HepG2 (cell line): ENCODE data around the gene SEC31B. TPM values are rescaled to one million over a fixed set of nuclear protein-coding genes. Genes with fewer than 3 reads are reported as not detected.

Source experiments
- ATAC-seq: fragments of 200-7000 bp; cut with Tn5 transposase; 3 replicates; pipeline ENCODE4 v1.9.1; 2020; ENCODE audit warnings: mild to moderate bottlenecking, moderate library complexity
- BruUV-seq: library from RNA; stranded (reverse); fragments of 400-500 nt; replicated peaks from 2 replicates; lab custom pipeline; 2021; lab: Mats Ljungman, UMichigan
- CTCF ChIA-PET: fragments of 300-600 bp; formaldehyde crosslinking; extraction: SDS; loops from one replicate; lab custom pipeline; 2021; ENCODE audit warnings: low total read pairs, inconsistent platforms, low intra/inter-chr PET ratio; lab: Yijun Ruan, JAX
- POLR2A ChIA-PET: fragments of 350-600 bp; sonication (Branson Sonifier 250); formaldehyde crosslinking; loops from one replicate; lab custom pipeline; 2020; ENCODE audit warnings: antibody characterized with exemption, inconsistent platforms; lab: Yijun Ruan, JAX
- DNase-seq: peaks from one replicate; pipeline ENCODE4 v3.0.0-alpha.2; 2015; ENCODE audit warnings: low spot score
- FAIRE-seq: peaks from 3 replicates; lab custom pipeline; 2011; peaks lifted over from hg19 to GRCh38; lab: Jason Lieb, UNC
- H2AFZ ChIP-seq: one replicate; pipeline ENCODE4 v1.6.1; 2011; ENCODE audit warnings: low read length, inconsistent platforms
- H3K27ac ChIP-seq: fragments of 300-600 bp; 3 replicates; pipeline ENCODE4 v1.8.0; 2011; ENCODE audit warnings: mixed run types, mild to moderate bottlenecking, mixed read lengths, low read length, inconsistent platforms; ENCODE audit not compliant: insufficient read depth; ENCODE audit errors: extremely low read length
- H3K27me3 ChIP-seq, 2 experiments: fragments of 200-600 bp in 1 of 2; 2 replicates in 1 of 2; 3 replicates in 1 of 2; pipeline versions ENCODE4 v1.6.0 to v1.8.0; 2011; ENCODE audit warnings: low read length in 2 of 2, mild to moderate bottlenecking in 2 of 2, moderate library complexity in 2 of 2, inconsistent platforms in 1 of 2; ENCODE audit not compliant: insufficient read depth in 2 of 2, control insufficient read depth in 1 of 2
- H3K36me3 ChIP-seq, 2 experiments: fragments of 200-600 bp in 1 of 2; replicated peaks in 1 of 2; 2 replicates in 1 of 2; 3 replicates in 1 of 2; pipeline versions ENCODE4 v1.5.1 to v1.8.0; 2011; ENCODE audit warnings: low read length in 2 of 2, inconsistent platforms in 1 of 2; ENCODE audit not compliant: insufficient read depth in 2 of 2, control insufficient read depth in 1 of 2
- H3K4me1 ChIP-seq: 2 replicates; pipeline ENCODE4 v1.5.1; 2012; ENCODE audit warnings: low read length, inconsistent platforms; ENCODE audit not compliant: insufficient read depth
- H3K4me2 ChIP-seq: 2 replicates; pipeline ENCODE4 v1.6.0; 2011; ENCODE audit warnings: low read depth, low read length, inconsistent platforms
- H3K4me3 ChIP-seq, 3 experiments: fragments of 200-600 bp in 1 of 3; sonication (generic), shearing (Covaris generic) in 1 of 3; replicated peaks in 1 of 3; 2 replicates each; pipeline ENCODE4 v1.5.1; 2011 to 2016; ENCODE audit warnings: low read length in 3 of 3, inconsistent platforms in 2 of 3, low read depth in 2 of 3, mild to moderate bottlenecking in 2 of 3, control low read depth in 1 of 3, mixed read lengths in 1 of 3; ENCODE audit not compliant: insufficient read depth in 1 of 3
- H3K79me2 ChIP-seq: one replicate; pipeline ENCODE4 v1.6.1; 2011; ENCODE audit warnings: low read length, inconsistent platforms; ENCODE audit not compliant: insufficient read depth
- H3K9ac ChIP-seq: 2 replicates; pipeline ENCODE4 v1.6.0; 2011; ENCODE audit warnings: mild to moderate bottlenecking, low read depth, low read length, inconsistent platforms; ENCODE audit not compliant: insufficient read depth
- H3K9me3 ChIP-seq: 2 replicates; pipeline ENCODE4 v1.5.1; 2012; ENCODE audit warnings: mild to moderate bottlenecking, low read length
- H4K20me1 ChIP-seq: 2 replicates; pipeline ENCODE4 v1.6.0; 2011; ENCODE audit warnings: inconsistent platforms, mild to moderate bottlenecking, low read length, moderate library complexity; ENCODE audit not compliant: insufficient read depth
- AGO2 ChIP-seq: fragments of 200-400 bp; formaldehyde crosslinking; optimal IDR thresholded peaks from 2 replicates; pipeline ENCODE3; 2017; ENCODE audit warnings: mild to moderate bottlenecking, low read depth, low read length, moderate library complexity
- KAT8 ChIP-seq: IDR thresholded peaks from 2 replicates; pipeline ENCODE4 v1.6.1; 2016; ENCODE audit warnings: missing genetic modification reagents, missing compliant biosample characterization
- MXD1 ChIP-seq: sonication (generic); formaldehyde crosslinking; IDR thresholded peaks from 2 replicates; pipeline ENCODE4 v1.4.0; 2020; ENCODE audit warnings: mild to moderate bottlenecking, missing genetic modification reagents
- SUZ12 ChIP-seq: fragments of 150-350 bp; IDR thresholded peaks from 2 replicates; pipeline ENCODE4 v1.6.1; 2014; ENCODE audit warnings: low read depth, low read length
- ZNF10 ChIP-seq: sonication (generic); formaldehyde crosslinking; IDR thresholded peaks from 2 replicates; pipeline ENCODE4 v1.4.0; 2020; ENCODE audit warnings: mild to moderate bottlenecking, low read depth, missing genetic modification reagents, borderline replicate concordance
- ZNF121 ChIP-seq: sonication (generic); formaldehyde crosslinking; IDR thresholded peaks from 2 replicates; pipeline ENCODE4 v1.5.0; 2020; ENCODE audit warnings: mild to moderate bottlenecking, missing genetic modification reagents
- ZNF790 ChIP-seq: sonication (generic); formaldehyde crosslinking; IDR thresholded peaks from 2 replicates; pipeline ENCODE4 v1.8.0; 2022; ENCODE audit warnings: missing genetic modification reagents, mild to moderate bottlenecking, borderline replicate concordance
- ZNF839 ChIP-seq: sonication (generic); formaldehyde crosslinking; IDR thresholded peaks from 2 replicates; pipeline ENCODE4 v1.4.0; 2020; ENCODE audit warnings: missing genetic modification reagents, mild to moderate bottlenecking, borderline replicate concordance
- ZSCAN22 ChIP-seq: sonication (generic); formaldehyde crosslinking; IDR thresholded peaks from 2 replicates; pipeline ENCODE4 v1.4.0; 2020; ENCODE audit warnings: mild to moderate bottlenecking, missing genetic modification reagents
- WGBS: methylation state at CpG from one replicate; pipeline ENCODE4 v1.1.6; 2017; ENCODE audit warnings: low lambda C conversion rate; 5-methylcytosine and 5-hydroxymethylcytosine counted together
- in situ Hi-C: cut with HindIII; loops from 2 replicates; pipeline ENCODE4 v1.10.0; 2017; ENCODE audit warnings: low pct_unique_long_range_greater_than_20kb; ENCODE audit not compliant: extremely low pct_ligation_motif_present
- intact Hi-C: fragments of 100-400 bp; cut with micrococcal nuclease; formaldehyde crosslinking; loops from one replicate; pipeline ENCODE4 v1.10.0; 2022; ENCODE audit not compliant: unreplicated experiment
- polyA plus RNA-seq, 8 experiments: library from polyadenylated mRNA; depleted of rRNA in 3 of 8; stranded (reverse) in 7 of 8; unstranded in 1 of 8; fragments of >200 nt; fragmentation: Illumina TruSeq in 4 of 8; extraction: Trizol in 4 of 8; gene quantifications; 2 replicates each; pipeline versions ENCODE4 v1.2.1 to v1.2.3, GENCODE V29; 2011 to 2016; ENCODE audit warnings: low read depth in 4 of 8, missing spikeins in 1 of 8, mixed read lengths in 1 of 8; ENCODE audit not compliant: insufficient read depth in 1 of 8
- total RNA-seq, 5 experiments: library from RNA; depleted of rRNA; stranded (reverse); fragments of >200 nt; fragmentation: Illumina TruSeq; extraction: Trizol; gene quantifications; 2 replicates each; pipeline ENCODE4 v1.2.3, GENCODE V29; 2016; ENCODE audit warnings: low read depth in 1 of 5

SEC31B gene
- total and polyA plus RNA-seq, 2 of the 13 experiments (the other 11 are each of a cell fraction or from before 2014, with no cell fraction given) = 2.0 to 8.3 TPM

- in situ Hi-C loops = no loop called here
- WGBS = 96% methylated on average over 8 of the region's 9 CpGs
- no peak for ATAC-seq
- TF ChIP-seq SUZ12 = no peak
- TF ChIP-seq ZNF121 (CRISPR knock-in tag) = peak; percentile 76; the same call in 1 of the 2 replicates
- no peak for TF ChIP-seq ZSCAN22
- TF ChIP-seq ZNF790 (CRISPR knock-in tag) = no peak
- no peak for TF ChIP-seq MXD1 (CRISPR knock-in tag)
- TF ChIP-seq AGO2 = peak; percentile 27
- Histone ChIP-seq H3K9ac (no peak overlapping the region), H3K27ac (no peak overlapping the region), H3K9me3 (no peaks in the 10 kb centered on the region), H3K36me3 (peaks cover 4 to 28% of the 10 kb centered on the region in 2 experiments), H3K27me3 (no peaks in the 10 kb centered on the region), H3K4me1 (peaks cover 18% of the 10 kb centered on the region), H3K79me2 (no peaks in the 10 kb centered on the region), H2AFZ (no peak overlapping the region), H3K4me2 (no peak overlapping the region), H3K4me3 (no peak overlapping the region), H4K20me1 (no peaks in the 10 kb centered on the region)
- POLR2A ChIA-PET = interaction anchor here (2.8 kb wide), 1 partner anchor 13 kb away, joined by 9 read pairs; the partner anchor contains the start of gene HIF1AN
- CTCF ChIA-PET = no interaction called here
- BruUV-seq = no TSS peak
- no peak for DNase-seq
- no peak for FAIRE-seq
- intact Hi-C loops = no loop called here
These were observed 3.3 kb upstream of the SEC31B start for GRCh38 chr10:100522945-100523344.

GRCh38 chr10:100522107-100522801 lies 2.6 kb upstream of the SEC31B start:
- Histone ChIP-seq H3K79me2 (no peaks in the 10 kb centered on the region), H3K27me3 (no peaks in the 10 kb centered on the region), H3K4me3 (no peak overlapping the region), H3K4me1 (peaks cover 14% of the 10 kb centered on the region), H3K9me3 (no peaks in the 10 kb centered on the region), H3K4me2 (no peak overlapping the region), H4K20me1 (no peaks in the 10 kb centered on the region), H2AFZ (no peak overlapping the region), H3K27ac (no peak overlapping the region), H3K9ac (no peak overlapping the region), H3K36me3 (peaks cover 4 to 28% of the 10 kb centered on the region in 2 experiments)
- FAIRE-seq (no peak), DNase-seq (no peak), ATAC-seq (no peak)
- WGBS = 99% methylated on average over 5 of the region's 5 CpGs
- intact Hi-C loops (no loop called here), in situ Hi-C loops (no loop called here)
- no peak for TF ChIP-seq ZNF10 (CRISPR knock-in tag)
- TF ChIP-seq ZNF839 (CRISPR knock-in tag) = no peak
- TF ChIP-seq ZNF121 (CRISPR knock-in tag) = peak; percentile 83
- no peak for TF ChIP-seq KAT8 (CRISPR knock-in tag)
- ChIA-PET CTCF (no interaction called here), POLR2A (interaction anchor here (2.8 kb wide), 1 partner anchor 13 kb away, joined by 9 read pairs; the partner anchor contains the start of gene HIF1AN)
- no TSS peak for BruUV-seq
